A549 treated with GW870086 at 1 μM for 4 hours (cell line): ENCODE data around the gene DTX2. TPM values are rescaled to one million over a fixed set of nuclear protein-coding genes. Genes with fewer than 3 reads are reported as not detected.

Source experiments
- total RNA-seq: library from RNA; stranded (reverse); fragments of 200-300 nt; extraction: Qiagen RNA extraction; gene quantifications from 5 replicates; pipeline ENCODE4 v1.2.3, GENCODE V29; 2022; ENCODE audit warnings: low read depth

DTX2 gene
- 33.1 to 37.3 TPM (median 34.4 TPM) in 5 replicates for total RNA-seq

GRCh38 chr7:76461464-76462101, at the start of gene DTX2:
Gene DTX2, plus strand, starts transcription at chr7:76461709. Its CDS starts 18,801 bp downstream, at chr7:76480510.

GRCh38 chr7:76424413-76425111, 36.9 kb upstream of the DTX2 start, which contains the start of gene ZP3:
Gene ZP3, plus strand, starts transcription at chr7:76424950. Its CDS starts 15 bp downstream, at chr7:76424965.

GRCh38 chr7:76509931-76510877, 48.7 kb downstream of the DTX2 start, which contains the start of gene UPK3B:
Gene UPK3B, plus strand, starts transcription at chr7:76510552. Its CDS starts 101 bp downstream, at chr7:76510653.

GRCh38 chr7:76543197-76543596, 81.7 kb downstream of the DTX2 start, which contains the start of gene SPDYE16:
Gene SPDYE16, minus strand, starts transcription at chr7:76543297. Its CDS starts 1,838 bp downstream, at chr7:76541459.

Other genes starting within 250 kb of the DTX2 start
- 980 to 1,356 TPM (median 1,314 TPM) in 5 replicates for gene HSPB1, start 159.0 kb upstream of the DTX2 start, total RNA-seq
- gene YWHAG, start 102.7 kb upstream of the DTX2 start, total RNA-seq: 201 to 252 TPM (median 237 TPM) in 5 replicates
- 0.89 to 1.6 TPM (median 1.0 TPM) in 5 replicates for gene SSC4D, start 52.0 kb upstream of the DTX2 start, total RNA-seq
- 18.4 to 22.2 TPM (median 20.2 TPM) in 5 replicates for gene ZP3, start 36.8 kb upstream of the DTX2 start, total RNA-seq
- gene UPK3B, start 48.8 kb downstream of the DTX2 start, total RNA-seq: 12.7 to 21.8 TPM (median 18.7 TPM) in 5 replicates
- not detected in 5 replicates for gene SPDYE16, start 81.6 kb downstream of the DTX2 start, total RNA-seq
- 20.7 to 28.4 TPM (median 24.6 TPM) in 5 replicates for gene POMZP3, start 165.6 kb downstream of the DTX2 start, total RNA-seq